CD14-positive monocyte (primary cell): ENCODE data around the gene WDR89. TPM values are rescaled to one million over a fixed set of nuclear protein-coding genes. Genes with fewer than 3 reads are reported as not detected.
"Not testable (repeated sequence)": the region's sequence is repeated elsewhere in the genome, so short reads cannot be mapped to it uniquely, and the experiment has no call there.

Source experiments
- DNase-seq, 3 donors: peaks; one replicate each; pipeline ENCODE4 v3.0.0-alpha.2; 2011 to 2022
- H2AFZ ChIP-seq: 2 replicates; pipeline ENCODE4 v1.6.0; 2012; ENCODE audit warnings: mild to moderate bottlenecking, low read depth, low read length, inconsistent platforms; ENCODE audit not compliant: insufficient read depth, poor library complexity, severe bottlenecking
- H3K27ac ChIP-seq, 2 donors: 1 replicate in 1 of 2; 2 replicates in 1 of 2; pipeline ENCODE4 v1.5.1; 2012 to 2013; ENCODE audit warnings: low read length in 2 of 2, control low read depth in 1 of 2, inconsistent platforms in 1 of 2, low read depth in 1 of 2, mild to moderate bottlenecking in 1 of 2
- H3K27me3 ChIP-seq, 2 donors: one replicate each; pipeline versions ENCODE4 v1.6.0 to v1.6.1; 2011 to 2013; ENCODE audit warnings: low read length in 2 of 2; ENCODE audit not compliant: control insufficient read depth in 2 of 2, insufficient read depth in 2 of 2
- H3K36me3 ChIP-seq, 2 donors: replicated peaks in 1 of 2; 1 replicate in 1 of 2; 2 replicates in 1 of 2; pipeline versions ENCODE4 v1.5.1 to v1.6.1; 2012 to 2013; ENCODE audit warnings: low read length in 2 of 2, control low read depth in 1 of 2, inconsistent platforms in 1 of 2, mild to moderate bottlenecking in 1 of 2; ENCODE audit not compliant: insufficient read depth in 2 of 2, control insufficient read depth in 1 of 2
- H3K4me1 ChIP-seq, 2 donors: 1 replicate in 1 of 2; 2 replicates in 1 of 2; pipeline versions ENCODE4 v1.5.1 to v1.6.1; 2012 to 2013; ENCODE audit warnings: low read length in 2 of 2, control low read depth in 1 of 2, inconsistent platforms in 1 of 2, mild to moderate bottlenecking in 1 of 2, moderate library complexity in 1 of 2; ENCODE audit not compliant: insufficient read depth in 2 of 2, control insufficient read depth in 1 of 2
- H3K4me2 ChIP-seq: replicated peaks from 2 replicates; pipeline ENCODE3; 2012; ENCODE audit warnings: low read length, moderate library complexity, mild to moderate bottlenecking; ENCODE audit not compliant: poor library complexity, severe bottlenecking; ENCODE audit errors: extremely low read depth
- H3K4me3 ChIP-seq, 3 experiments: fragments of 200-600 bp in 1 of 3; sonication (generic) in 1 of 3; replicated peaks in 1 of 3; 1 replicate in 2 of 3; 2 replicates in 1 of 3; pipeline ENCODE4 v1.5.1; 2011 to 2013; ENCODE audit warnings: low read length in 3 of 3, mild to moderate bottlenecking in 3 of 3, control low read depth in 2 of 3, low read depth in 2 of 3, inconsistent platforms in 1 of 3, moderate library complexity in 1 of 3
- H3K79me2 ChIP-seq: 2 replicates; pipeline ENCODE4 v1.6.0; 2012; ENCODE audit warnings: mild to moderate bottlenecking, control low read depth, inconsistent platforms, low read length, moderate library complexity; ENCODE audit not compliant: insufficient read depth
- H3K9ac ChIP-seq: 2 replicates; pipeline ENCODE4 v1.6.0; 2017; ENCODE audit warnings: low read length, mild to moderate bottlenecking; ENCODE audit not compliant: insufficient read depth, poor library complexity, severe bottlenecking
- H3K9me3 ChIP-seq, 2 donors: replicated peaks in 1 of 2; 1 replicate in 1 of 2; 2 replicates in 1 of 2; pipeline versions ENCODE4 v1.5.1 to v1.6.1; 2012 to 2013; ENCODE audit warnings: low read length in 2 of 2, control low read depth in 1 of 2; ENCODE audit not compliant: control insufficient read depth in 1 of 2, insufficient read depth in 1 of 2
- H4K20me1 ChIP-seq: 2 replicates; pipeline ENCODE4 v1.6.0; 2012; ENCODE audit warnings: mild to moderate bottlenecking, low read length, control low read depth, moderate library complexity; ENCODE audit not compliant: insufficient read depth
- H3K27ac Mint-ChIP-seq, 7 donors: one replicate each; pipeline ENCODE4 v1.8.0; 2020; ENCODE audit warnings: mild to moderate bottlenecking in 7 of 7, mixed read lengths in 7 of 7, moderate library complexity in 6 of 7, inconsistent platforms in 2 of 7
- H3K27me3 Mint-ChIP-seq, 3 donors: one replicate each; pipeline ENCODE4 v1.8.0; 2021 to 2022; ENCODE audit warnings: low read depth in 3 of 3, mild to moderate bottlenecking in 3 of 3, mixed read lengths in 3 of 3, moderate library complexity in 3 of 3, inconsistent platforms in 1 of 3
- H3K36me3 Mint-ChIP-seq, 2 donors: one replicate each; pipeline ENCODE4 v1.8.0; 2020; ENCODE audit warnings: mixed read lengths in 2 of 2, inconsistent platforms in 1 of 2, mild to moderate bottlenecking in 1 of 2
- H3K4me1 Mint-ChIP-seq: one replicate; pipeline ENCODE4 v1.8.0; 2020; ENCODE audit warnings: mild to moderate bottlenecking, mixed read lengths
- H3K4me3 Mint-ChIP-seq, 2 donors: one replicate each; pipeline ENCODE4 v1.8.0; 2020; ENCODE audit warnings: mild to moderate bottlenecking in 2 of 2, mixed read lengths in 2 of 2, moderate library complexity in 1 of 2
- H3K9me3 Mint-ChIP-seq, 7 donors: one replicate each; pipeline ENCODE4 v1.8.0; 2020 to 2022; ENCODE audit warnings: mixed read lengths in 7 of 7, mild to moderate bottlenecking in 6 of 7, moderate library complexity in 6 of 7, inconsistent platforms in 2 of 7
- CTCF ChIP-seq: fragments of 200-600 bp; IDR thresholded peaks from one replicate; pipeline ENCODE4 v1.8.0; 2022; ENCODE audit warnings: antibody characterized with exemption, mild to moderate bottlenecking
- whole genome bisulfite sequencing: methylation state at CpG from one replicate; pipeline ENCODE4 v1.1.5; 2013; ENCODE audit warnings: missing lambda C conversion rate; ENCODE audit not compliant: insufficient coverage; 5-methylcytosine and 5-hydroxymethylcytosine counted together
- intact Hi-C, 2 donors: fragments of 100-400 bp; cut with micrococcal nuclease; formaldehyde crosslinking; loops; one replicate each; pipeline versions ENCODE4 v1.15.0 to v1.15.1; 2023
- polyA plus RNA-seq, 3 donors: library from polyadenylated mRNA; depleted of rRNA in 1 of 3; unstranded in 2 of 3; stranded (reverse) in 1 of 3; fragments of 300-500 nt in 2 of 3; fragments of >200 nt in 1 of 3; fragmentation: Illumina TruSeq in 2 of 3; gene quantifications; 1 replicate in 2 of 3; 2 replicates in 1 of 3; pipeline ENCODE4 v1.2.3, GENCODE V29; 2012 to 2021

Gene WDR89
- polyA plus RNA-seq, 3 donors = 2.1 to 3.6 (median 2.2) TPM

- no peak overlapping the region for H3K4me3 Mint-ChIP-seq
These were observed 22.0 kb upstream of the WDR89 start for GRCh38 chr14:63663428-63664341.

DNA sequence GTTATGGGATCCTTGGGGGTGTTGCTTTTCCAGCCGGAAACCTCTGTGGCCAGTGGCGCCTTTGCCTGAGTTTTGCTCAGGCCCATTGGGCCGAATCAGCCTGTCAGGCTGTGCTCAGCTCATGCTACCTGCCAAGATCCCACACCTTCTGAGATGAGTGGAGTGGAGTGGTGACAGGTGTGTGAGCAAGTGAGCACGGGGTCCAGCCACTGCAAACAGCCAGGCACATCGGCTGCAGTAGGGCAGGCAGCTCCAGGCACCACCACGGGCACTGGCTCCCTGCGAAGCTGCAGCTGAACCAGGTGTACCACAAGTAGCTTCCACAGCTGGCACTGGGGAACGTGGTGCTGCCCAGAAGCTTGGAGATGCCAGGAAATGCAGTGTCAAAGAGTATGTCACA is 21.1 kb upstream of the WDR89 start:
- Histone ChIP-seq H3K9me3 (no peaks in the 10 kb centered on the region), H3K36me3 (no peaks in the 10 kb centered on the region), H3K27me3 (no peaks in the 10 kb centered on the region), H3K9ac (no peak overlapping the region), H3K4me3 (no peak overlapping the region), H3K79me2 (no peaks in the 10 kb centered on the region), H3K4me1 (no peaks in the 10 kb centered on the region), H3K27ac (no peak overlapping the region), H3K4me2 (no peak overlapping the region), H2AFZ (no peak overlapping the region), H4K20me1 (no peaks in the 10 kb centered on the region)
- peaks cover 0 to 3% of the 10 kb centered on the region in 2 donors for H3K36me3 Mint-ChIP-seq
- H3K4me3 Mint-ChIP-seq = no peak overlapping the region
- H3K4me1 Mint-ChIP-seq = peaks cover 2% of the 10 kb centered on the region
- DNase-seq = no peak
- H3K27ac Mint-ChIP-seq = peak overlapping the region in 1 of 7 donors; percentile 32
- intact Hi-C loops = no loop called here
- 94% methylated on average over 5 of the region's 8 CpGs for WGBS
- no peak for TF ChIP-seq CTCF
- H3K27me3 Mint-ChIP-seq = peaks cover 1 to 3% (median 2%) of the 10 kb centered on the region in 3 donors
- H3K9me3 Mint-ChIP-seq = peaks cover 0 to 4% (median 2%) of the 10 kb centered on the region in 7 donors

More at GRCh38 chr14:63663428-63664341, 22.0 kb upstream of the WDR89 start:
- Mint-ChIP-seq H3K27me3 (peaks cover 1 to 2% (median 2%) of the 10 kb centered on the region in 3 donors), H3K9me3 (peaks cover 0 to 4% (median 2%) of the 10 kb centered on the region in 7 donors), H3K27ac (no peak overlapping the region), H3K4me1 (peaks cover 2% of the 10 kb centered on the region), H3K36me3 (peaks cover 0 to 3% of the 10 kb centered on the region in 2 donors)
- H3K4me3 ChIP-seq = no peak overlapping the region
- DNase-seq = peak in 2 of 3 donors; percentile 7 to 10
- no peaks in the 10 kb centered on the region for H3K27me3 ChIP-seq
- no peak for TF ChIP-seq CTCF
- no peak overlapping the region for H3K27ac ChIP-seq
- 97% methylated on average over 12 of the region's 12 CpGs for WGBS
- H2AFZ ChIP-seq = no peak overlapping the region
- H3K4me1 ChIP-seq = no peaks in the 10 kb centered on the region
- H3K9ac ChIP-seq = no peak overlapping the region
- no peaks in the 10 kb centered on the region for H4K20me1 ChIP-seq
- no peaks in the 10 kb centered on the region for H3K9me3 ChIP-seq
- no peaks in the 10 kb centered on the region for H3K79me2 ChIP-seq
- H3K36me3 ChIP-seq = no peaks in the 10 kb centered on the region
- no peak overlapping the region for H3K4me2 ChIP-seq
- intact Hi-C loops = no loop called here

- H3K27ac Mint-ChIP-seq, H3K4me3 Mint-ChIP-seq, H3K9me3 ChIP-seq, H4K20me1 ChIP-seq, H3K4me1 Mint-ChIP-seq, H3K79me2 ChIP-seq, H3K27ac ChIP-seq, H3K9me3 Mint-ChIP-seq, H3K4me2 ChIP-seq, H3K36me3 ChIP-seq, intact Hi-C loops, H3K4me3 ChIP-seq, H3K27me3 ChIP-seq, H3K4me1 ChIP-seq, H2AFZ ChIP-seq, H3K36me3 Mint-ChIP-seq, H3K27me3 Mint-ChIP-seq, DNase-seq, H3K9ac ChIP-seq: not testable (repeated sequence)
- whole genome bisulfite sequencing = 97% methylated on average over 4 of the region's 10 CpGs
These were observed 20.2 kb upstream of the WDR89 start for GRCh38 chr14:63661881-63662280.
